Measurements from ENCODE around the gene NAV3. TPM values are rescaled to one million over a fixed set of nuclear protein-coding genes. Genes with fewer than 3 reads are reported as not detected.

NAV3 gene
- total RNA-seq, 1 experiment from 2014 or later, result 2.5 TPM

DNA sequence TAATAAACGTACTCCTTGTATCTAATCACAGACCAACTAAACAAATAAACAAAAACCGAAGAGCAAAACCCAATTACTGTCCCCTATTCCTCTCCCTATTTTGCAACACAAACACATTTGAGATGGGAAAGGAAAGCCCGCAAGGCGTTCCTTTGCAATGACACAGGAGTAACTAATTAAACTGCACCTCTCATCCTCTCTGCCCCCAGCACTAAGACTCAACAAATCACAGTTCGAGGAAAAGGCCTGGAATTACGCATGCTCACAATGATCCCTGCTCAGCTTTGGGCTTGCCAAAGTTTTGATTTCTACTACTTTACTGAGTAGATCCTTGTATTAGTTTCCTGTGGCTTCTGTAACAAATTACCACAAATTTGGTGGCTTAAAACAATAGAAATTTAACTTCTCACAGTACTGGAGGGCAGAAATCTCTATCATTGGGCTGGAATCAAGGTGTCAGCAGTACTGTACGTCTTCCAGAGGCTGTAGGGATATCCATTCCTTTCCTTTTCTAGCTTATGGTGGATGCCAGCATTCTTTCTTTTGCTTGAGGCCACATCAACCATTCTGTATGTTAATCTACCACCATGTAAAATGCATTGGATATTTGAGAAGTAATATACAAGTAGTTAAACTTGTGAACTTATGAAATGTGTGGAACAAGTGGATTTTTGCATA lies 123.0 kb downstream of the NAV3 start:
- ATAC-seq (no peak), DNase-seq (ENCODE audit: low read depth, low spot score) (no peak)
- intact Hi-C loops (cut with micrococcal nuclease; ENCODE audit: unreplicated experiment) (no loop called here), in situ Hi-C loops (cut with HindIII; ENCODE audit: low pct_unique_long_range_greater_than_20kb, low sequenced_read_pairs) (no loop called here)
- no peaks in the 10 kb centered on the region for H3K4me1 ChIP-seq (ENCODE audit: control insufficient read depth, insufficient read depth, low read length)
- BruUV-seq (replicated peaks), result no TSS peak
- CTCF ChIA-PET, result no interaction called here
- H3K36me3 ChIP-seq (ENCODE audit: control insufficient read depth, insufficient read depth, low read length), result no peaks in the 10 kb centered on the region
- no peaks in the 10 kb centered on the region for H3K9me3 ChIP-seq (ENCODE audit: control insufficient read depth, insufficient read depth, low read depth, low read length)
- H3K27me3 ChIP-seq (ENCODE audit: control insufficient read depth, insufficient read depth, low read length), result no peaks in the 10 kb centered on the region
- H3K4me3 ChIP-seq (ENCODE audit: low read depth in 2 of 2, low read length in 2 of 2), result no peak overlapping the region
- H3K27ac ChIP-seq (ENCODE audit: low read length), result no peak overlapping the region
- POLR2A ChIA-PET, result no interaction called here
- TF ChIP-seq, protein P1, sequence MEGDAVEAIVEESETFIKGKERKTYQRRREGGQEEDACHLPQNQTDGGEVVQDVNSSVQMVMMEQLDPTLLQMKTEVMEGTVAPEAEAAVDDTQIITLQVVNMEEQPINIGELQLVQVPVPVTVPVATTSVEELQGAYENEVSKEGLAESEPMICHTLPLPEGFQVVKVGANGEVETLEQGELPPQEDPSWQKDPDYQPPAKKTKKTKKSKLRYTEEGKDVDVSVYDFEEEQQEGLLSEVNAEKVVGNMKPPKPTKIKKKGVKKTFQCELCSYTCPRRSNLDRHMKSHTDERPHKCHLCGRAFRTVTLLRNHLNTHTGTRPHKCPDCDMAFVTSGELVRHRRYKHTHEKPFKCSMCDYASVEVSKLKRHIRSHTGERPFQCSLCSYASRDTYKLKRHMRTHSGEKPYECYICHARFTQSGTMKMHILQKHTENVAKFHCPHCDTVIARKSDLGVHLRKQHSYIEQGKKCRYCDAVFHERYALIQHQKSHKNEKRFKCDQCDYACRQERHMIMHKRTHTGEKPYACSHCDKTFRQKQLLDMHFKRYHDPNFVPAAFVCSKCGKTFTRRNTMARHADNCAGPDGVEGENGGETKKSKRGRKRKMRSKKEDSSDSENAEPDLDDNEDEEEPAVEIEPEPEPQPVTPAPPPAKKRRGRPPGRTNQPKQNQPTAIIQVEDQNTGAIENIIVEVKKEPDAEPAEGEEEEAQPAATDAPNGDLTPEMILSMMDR (IDR thresholded peaks at IDR 0.05), result no peak
- no peak for TF ChIP-seq SIN3A (IDR thresholded peaks at IDR 0.05; ENCODE audit: borderline replicate concordance, insufficient read depth, low read depth, low read length)
- TF ChIP-seq TCF7L2 (IDR thresholded peaks at IDR 0.05; ENCODE audit: low read depth, low read length), result no peak
- no peak for TF ChIP-seq POLR2AphosphoS5 (IDR thresholded peaks at IDR 0.05; ENCODE audit: low read depth, low read length)
- no peak for TF ChIP-seq REST (IDR thresholded peaks at IDR 0.05; ENCODE audit: insufficient read depth in 1 of 2, low read depth in 2 of 2, low read length in 1 of 2)

DNA sequence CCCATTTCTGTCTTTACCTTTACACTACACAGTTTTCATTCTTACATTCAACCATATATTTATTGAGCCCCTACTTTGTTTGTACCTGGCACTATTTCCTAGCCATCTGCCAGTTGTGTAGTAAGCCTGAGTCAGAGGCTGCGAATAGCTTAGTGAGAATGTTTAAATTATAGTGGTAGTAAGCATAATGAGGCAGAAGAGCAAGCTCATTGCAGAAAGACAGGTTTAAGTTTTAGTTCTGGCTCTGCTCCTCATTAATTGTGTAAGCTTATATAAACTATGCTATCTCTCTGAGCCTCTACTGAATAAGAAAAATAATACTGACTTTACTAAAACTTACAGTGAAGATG lies 123.5 kb downstream of the NAV3 start:
- ChIA-PET CTCF (no interaction called here), POLR2A (no interaction called here)
- in situ Hi-C loops (cut with HindIII; ENCODE audit: low pct_unique_long_range_greater_than_20kb, low sequenced_read_pairs), result no loop called here
- H3K27me3 ChIP-seq (ENCODE audit: control insufficient read depth, insufficient read depth, low read length), result no peaks in the 10 kb centered on the region
- TF ChIP-seq SIN3A (IDR thresholded peaks at IDR 0.05; ENCODE audit: borderline replicate concordance, insufficient read depth, low read depth, low read length), result no peak
- H3K4me3 ChIP-seq (ENCODE audit: low read depth in 2 of 2, low read length in 2 of 2), result no peak overlapping the region
- intact Hi-C loops (cut with micrococcal nuclease; ENCODE audit: unreplicated experiment), result no loop called here
- H3K9me3 ChIP-seq (ENCODE audit: control insufficient read depth, insufficient read depth, low read depth, low read length), result no peaks in the 10 kb centered on the region
- no peaks in the 10 kb centered on the region for H3K4me1 ChIP-seq (ENCODE audit: control insufficient read depth, insufficient read depth, low read length)
- no peaks in the 10 kb centered on the region for H3K36me3 ChIP-seq (ENCODE audit: control insufficient read depth, insufficient read depth, low read length)
- ATAC-seq, result no peak
- no peak overlapping the region for H3K27ac ChIP-seq (ENCODE audit: low read length)
- DNase-seq (ENCODE audit: low read depth, low spot score), result no peak
- no TSS peak for BruUV-seq (replicated peaks)

DNA sequence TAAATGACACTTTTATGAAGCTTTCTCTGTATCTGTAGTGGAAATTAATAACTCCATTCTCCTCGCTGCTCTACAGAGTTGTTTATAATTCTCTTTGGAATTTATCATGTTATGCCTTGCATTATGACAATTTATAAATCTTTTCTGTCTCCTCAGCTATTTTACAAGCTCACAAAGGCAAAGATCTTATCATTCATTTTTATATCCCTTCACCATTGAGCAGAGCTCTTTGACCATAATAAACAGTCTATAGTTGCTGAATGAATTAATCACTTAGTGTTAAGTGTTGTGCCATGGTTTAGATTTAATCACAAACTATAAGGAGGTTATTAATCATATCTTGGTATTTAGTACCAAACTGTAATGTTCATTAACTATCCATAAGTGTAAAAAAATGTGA lies 126.4 kb downstream of the NAV3 start:
- no peaks in the 10 kb centered on the region for H3K36me3 ChIP-seq (ENCODE audit: control insufficient read depth, insufficient read depth, low read length)
- no peaks in the 10 kb centered on the region for H3K9me3 ChIP-seq (ENCODE audit: control insufficient read depth, insufficient read depth, low read depth, low read length)
- H3K4me1 ChIP-seq (ENCODE audit: control insufficient read depth, insufficient read depth, low read length), result no peaks in the 10 kb centered on the region
- BruUV-seq (replicated peaks), result no TSS peak
- TF ChIP-seq REST (IDR thresholded peaks at IDR 0.05; ENCODE audit: insufficient read depth in 1 of 2, low read depth in 2 of 2, low read length in 1 of 2) (no peak), POLR2AphosphoS5 (IDR thresholded peaks at IDR 0.05; ENCODE audit: low read depth, low read length) (no peak), SIN3A (IDR thresholded peaks at IDR 0.05; ENCODE audit: borderline replicate concordance, insufficient read depth, low read depth, low read length) (no peak)
- ATAC-seq (no peak), DNase-seq (ENCODE audit: low read depth, low spot score) (no peak)
- ChIA-PET POLR2A (no interaction called here), CTCF (no interaction called here)
- H3K4me3 ChIP-seq (ENCODE audit: low read depth in 2 of 2, low read length in 2 of 2), result no peak overlapping the region
- intact Hi-C loops (cut with micrococcal nuclease; ENCODE audit: unreplicated experiment) (no loop called here), in situ Hi-C loops (cut with HindIII; ENCODE audit: low pct_unique_long_range_greater_than_20kb, low sequenced_read_pairs) (no loop called here)
- H3K27ac ChIP-seq (ENCODE audit: low read length), result no peak overlapping the region
- H3K27me3 ChIP-seq (ENCODE audit: control insufficient read depth, insufficient read depth, low read length), result no peaks in the 10 kb centered on the region
